Stimulated activated CD8-positive, alpha-beta memory T cell treated with anti-CD3 and anti-CD28 coated beads, Interleukin-4, amount 100 ng/mL, for 48 hours (primary cell): ENCODE results near the gene PPP1R14D.

Experiments
- DNase-seq: peaks from one replicate; pipeline ENCODE4 v3.0.0-alpha.2; 2020

Gene PPP1R14D

GRCh38 chr15:40776537-40777141, 51.9 kb downstream of the PPP1R14D start:
- DNase-seq = peak; percentile 64

GRCh38 chr15:40775740-40776536, 52.6 kb downstream of the PPP1R14D start:
- DNase-seq = no peak

GRCh38 chr15:40775007-40775406, 53.5 kb downstream of the PPP1R14D start:
- DNase-seq = no peak

- DNase-seq = no peak
Measured at GRCh38 chr15:40773902-40774301, 54.6 kb downstream of the PPP1R14D start.

GRCh38 chr15:40773496-40773895, 55.0 kb downstream of the PPP1R14D start:
- DNase-seq = no peak

GRCh38 chr15:40772014-40772413, 56.5 kb downstream of the PPP1R14D start:
- DNase-seq = no peak

- DNase-seq = no peak
Measured at GRCh38 chr15:40771242-40771641, 57.3 kb downstream of the PPP1R14D start.

- no peak for DNase-seq
Measured at GRCh38 chr15:40770147-40770721, 58.3 kb downstream of the PPP1R14D start.

GRCh38 chr15:40769274-40770146, 59.0 kb downstream of the PPP1R14D start, which contains the start of gene C15orf62:
C15orf62 (plus strand) TSS chr15:40769980; CDS start chr15:40770496, 516 bp downstream.
- DNase-seq = peak; percentile 77

- DNase-seq = no peak
Measured at GRCh38 chr15:40768521-40769273, 59.8 kb downstream of the PPP1R14D start.

GRCh38 chr15:40767838-40768500, 60.5 kb downstream of the PPP1R14D start:
- DNase-seq = no peak

- DNase-seq = no peak
Measured at GRCh38 chr15:40766906-40767837, 61.3 kb downstream of the PPP1R14D start.

- no peak for DNase-seq
Measured at GRCh38 chr15:40766194-40766815, 62.2 kb downstream of the PPP1R14D start.
